ENCODE results near the gene CADPS2. TPM values are rescaled to one million over a fixed set of nuclear protein-coding genes. Genes with fewer than 3 reads are reported as not detected.

Gene CADPS2
- total RNA-seq, 2 experiments from 2014 or later, result not detected

- CTCF ChIA-PET, result no interaction called here
- H3K27ac ChIP-seq (ENCODE audit: low read depth in 1 of 2, low read length in 2 of 2), result no peak overlapping the region
- H3K36me3 ChIP-seq (ENCODE audit: insufficient read depth, low read length), result no peaks in the 10 kb centered on the region
- Mint-ChIP-seq H3K4me1 (ENCODE audit: low read depth) (no peaks in the 10 kb centered on the region), H3K36me3 (ENCODE audit: low read depth) (no peaks in the 10 kb centered on the region), H3K27ac (no peak overlapping the region), H3K27me3 (no peaks in the 10 kb centered on the region), H3K4me3 (no peak overlapping the region), H3K9me3 (peaks cover 5% of the 10 kb centered on the region)
- ATAC-seq (ENCODE audit: poor library complexity) (no peak), DNase-seq (no peak)
- no peaks in the 10 kb centered on the region for H3K9me3 ChIP-seq (ENCODE audit: control insufficient read depth in 1 of 2, insufficient read depth in 1 of 2, low read length in 2 of 2)
- H3K4me1 ChIP-seq (ENCODE audit: insufficient read depth, low read length), result no peaks in the 10 kb centered on the region
- no peaks in the 10 kb centered on the region for H3K27me3 ChIP-seq (ENCODE audit: control insufficient read depth in 1 of 2, insufficient read depth in 2 of 2, low read length in 2 of 2)
- POLR2A ChIA-PET, result no interaction called here
- no peak for TF ChIP-seq CTCF (IDR thresholded peaks at IDR 0.05)
- intact Hi-C loops (cut with DNase I, micrococcal nuclease), result no loop called here
- H3K4me3 ChIP-seq (ENCODE audit: low read length), result no peak overlapping the region
These were observed 115.4 kb downstream of the CADPS2 start for GRCh38 chr7:122770686-122771335.

- Mint-ChIP-seq H3K4me1 (ENCODE audit: low read depth) (no peaks in the 10 kb centered on the region), H3K27me3 (no peaks in the 10 kb centered on the region), H3K36me3 (ENCODE audit: low read depth) (no peaks in the 10 kb centered on the region), H3K9me3 (peaks cover 8% of the 10 kb centered on the region), H3K4me3 (no peak overlapping the region), H3K27ac (no peak overlapping the region)
- Histone ChIP-seq H3K4me3 (ENCODE audit: low read length) (no peak overlapping the region), H3K27ac (ENCODE audit: low read depth in 1 of 2, low read length in 2 of 2) (no peak overlapping the region), H3K4me1 (ENCODE audit: insufficient read depth, low read length) (no peaks in the 10 kb centered on the region), H3K27me3 (ENCODE audit: control insufficient read depth in 1 of 2, insufficient read depth in 2 of 2, low read length in 2 of 2) (no peaks in the 10 kb centered on the region), H3K9me3 (ENCODE audit: control insufficient read depth in 1 of 2, insufficient read depth in 1 of 2, low read length in 2 of 2) (no peaks in the 10 kb centered on the region), H3K36me3 (ENCODE audit: insufficient read depth, low read length) (no peaks in the 10 kb centered on the region)
- ATAC-seq (ENCODE audit: poor library complexity), result no peak
- ChIA-PET POLR2A (no interaction called here), CTCF (no interaction called here)
- no peak for DNase-seq
- intact Hi-C loops (cut with DNase I, micrococcal nuclease), result no loop called here
- no peak for TF ChIP-seq CTCF (IDR thresholded peaks at IDR 0.05)
These were observed 117.4 kb downstream of the CADPS2 start for GRCh38 chr7:122768827-122769226.

- DNase-seq, result no peak
- no peak overlapping the region for H3K27ac Mint-ChIP-seq
- no peaks in the 10 kb centered on the region for H3K36me3 Mint-ChIP-seq (ENCODE audit: low read depth)
- intact Hi-C loops (cut with DNase I, micrococcal nuclease), result no loop called here
- POLR2A ChIA-PET, result no interaction called here
- H3K27me3 Mint-ChIP-seq, result no peaks in the 10 kb centered on the region
- Histone ChIP-seq H3K4me1 (ENCODE audit: insufficient read depth, low read length) (no peaks in the 10 kb centered on the region), H3K27me3 (ENCODE audit: control insufficient read depth in 1 of 2, insufficient read depth in 2 of 2, low read length in 2 of 2) (no peaks in the 10 kb centered on the region), H3K9me3 (ENCODE audit: control insufficient read depth in 1 of 2, insufficient read depth in 1 of 2, low read length in 2 of 2) (no peaks in the 10 kb centered on the region), H3K27ac (ENCODE audit: low read depth in 1 of 2, low read length in 2 of 2) (no peak overlapping the region), H3K4me3 (ENCODE audit: low read length) (no peak overlapping the region), H3K36me3 (ENCODE audit: insufficient read depth, low read length) (no peaks in the 10 kb centered on the region)
- no peak for ATAC-seq (ENCODE audit: poor library complexity)
- H3K4me3 Mint-ChIP-seq, result no peak overlapping the region
- no peak for TF ChIP-seq CTCF (IDR thresholded peaks at IDR 0.05)
- H3K4me1 Mint-ChIP-seq (ENCODE audit: low read depth), result no peaks in the 10 kb centered on the region
- peaks cover 10% of the 10 kb centered on the region for H3K9me3 Mint-ChIP-seq
- CTCF ChIA-PET, result no interaction called here
These were observed 118.9 kb downstream of the CADPS2 start for GRCh38 chr7:122767339-122767738.

Data from CD4-positive, alpha-beta T cell (primary cell).